ENCODE measurements around the gene GALNTL6. TPM values are rescaled to one million over a fixed set of nuclear protein-coding genes. Genes with fewer than 3 reads are reported as not detected.

GALNTL6 gene
- total and polyA plus RNA-seq, 2 donors (not counting 1 experiment from before 2014, with no cell fraction given), result not detected

- H3K4me1 ChIP-seq (ENCODE audit: control insufficient read depth, extremely low read depth, insufficient read depth, low read length), result peaks cover 3% of the 10 kb centered on the region
- TF ChIP-seq CTCF (conservative IDR thresholded peaks at IDR 0.05 in 1 of 2, IDR thresholded peaks at IDR 0.05 in 1 of 2; ENCODE audit: low read depth in 1 of 2, low read length in 2 of 2) (no peak), EZH2 (IDR thresholded peaks at IDR 0.05; ENCODE audit: low read length, missing control alignments) (no peak)
- H3K4me2 ChIP-seq (ENCODE audit: extremely low read depth, insufficient read depth, low read length), result no peak overlapping the region
- no peak overlapping the region for H2AFZ ChIP-seq (ENCODE audit: low read length)
- no peak overlapping the region for H3K4me3 ChIP-seq (replicated peaks in 1 of 4; ENCODE audit: control extremely low read depth in 1 of 4, insufficient read depth in 1 of 4, low read depth in 3 of 4, low read length in 4 of 4)
- no peaks in the 10 kb centered on the region for H3K36me3 ChIP-seq (ENCODE audit: control insufficient read depth, insufficient read depth, low read length)
- H3K27me3 ChIP-seq (ENCODE audit: control insufficient read depth, insufficient read depth, low read length), result no peaks in the 10 kb centered on the region
- no peak overlapping the region for H3K9ac ChIP-seq (ENCODE audit: insufficient read depth, low read length)
- H3K79me2 ChIP-seq (ENCODE audit: control insufficient read depth, insufficient read depth, low read length), result no peaks in the 10 kb centered on the region
- DNase-seq (ENCODE audit: low read depth in 2 of 2), result peak; percentile 92 to 93
- no peak overlapping the region for H3K27ac ChIP-seq (ENCODE audit: insufficient read depth, low read length)
- no peaks in the 10 kb centered on the region for H4K20me1 ChIP-seq (ENCODE audit: control insufficient read depth, extremely low read depth, insufficient read depth, low read length)
- H3K9me3 ChIP-seq (ENCODE audit: control insufficient read depth, insufficient read depth, low read depth, low read length), result no peaks in the 10 kb centered on the region
Measured at GRCh38 chr4:172850838-172851237, 1037.6 kb downstream of the GALNTL6 start.

GRCh38 chr4:172851534-172851933 lies 1038.3 kb downstream of the GALNTL6 start:
- Histone ChIP-seq H3K4me1 (ENCODE audit: control insufficient read depth, extremely low read depth, insufficient read depth, low read length) (peaks cover 3% of the 10 kb centered on the region), H3K27ac (ENCODE audit: insufficient read depth, low read length) (no peak overlapping the region), H3K9ac (ENCODE audit: insufficient read depth, low read length) (no peak overlapping the region), H3K4me3 (replicated peaks in 1 of 4; ENCODE audit: control extremely low read depth in 1 of 4, insufficient read depth in 1 of 4, low read depth in 3 of 4, low read length in 4 of 4) (no peak overlapping the region), H3K79me2 (ENCODE audit: control insufficient read depth, insufficient read depth, low read length) (no peaks in the 10 kb centered on the region), H4K20me1 (ENCODE audit: control insufficient read depth, extremely low read depth, insufficient read depth, low read length) (no peaks in the 10 kb centered on the region), H3K9me3 (ENCODE audit: control insufficient read depth, insufficient read depth, low read depth, low read length) (no peaks in the 10 kb centered on the region), H2AFZ (ENCODE audit: low read length) (no peak overlapping the region), H3K27me3 (ENCODE audit: control insufficient read depth, insufficient read depth, low read length) (no peaks in the 10 kb centered on the region), H3K4me2 (ENCODE audit: extremely low read depth, insufficient read depth, low read length) (no peak overlapping the region), H3K36me3 (ENCODE audit: control insufficient read depth, insufficient read depth, low read length) (no peaks in the 10 kb centered on the region)
- DNase-seq (ENCODE audit: low read depth in 2 of 2), result no peak
- TF ChIP-seq EZH2 (IDR thresholded peaks at IDR 0.05; ENCODE audit: low read length, missing control alignments) (no peak), CTCF (conservative IDR thresholded peaks at IDR 0.05 in 1 of 2, IDR thresholded peaks at IDR 0.05 in 1 of 2; ENCODE audit: low read depth in 1 of 2, low read length in 2 of 2) (no peak)

- Histone ChIP-seq H3K4me1 (ENCODE audit: control insufficient read depth, extremely low read depth, insufficient read depth, low read length) (no peaks in the 10 kb centered on the region), H3K9me3 (ENCODE audit: control insufficient read depth, insufficient read depth, low read depth, low read length) (no peaks in the 10 kb centered on the region), H3K27me3 (ENCODE audit: control insufficient read depth, insufficient read depth, low read length) (no peaks in the 10 kb centered on the region), H3K4me2 (ENCODE audit: extremely low read depth, insufficient read depth, low read length) (no peak overlapping the region), H3K9ac (ENCODE audit: insufficient read depth, low read length) (no peak overlapping the region), H3K36me3 (ENCODE audit: control insufficient read depth, insufficient read depth, low read length) (no peaks in the 10 kb centered on the region), H2AFZ (ENCODE audit: low read length) (no peak overlapping the region), H3K27ac (ENCODE audit: insufficient read depth, low read length) (no peak overlapping the region), H3K4me3 (replicated peaks in 1 of 4; ENCODE audit: control extremely low read depth in 1 of 4, insufficient read depth in 1 of 4, low read depth in 3 of 4, low read length in 4 of 4) (no peak overlapping the region), H4K20me1 (ENCODE audit: control insufficient read depth, extremely low read depth, insufficient read depth, low read length) (no peaks in the 10 kb centered on the region), H3K79me2 (ENCODE audit: control insufficient read depth, insufficient read depth, low read length) (no peaks in the 10 kb centered on the region)
- TF ChIP-seq EZH2 (IDR thresholded peaks at IDR 0.05; ENCODE audit: low read length, missing control alignments), result no peak
- TF ChIP-seq CTCF (conservative IDR thresholded peaks at IDR 0.05 in 1 of 2, IDR thresholded peaks at IDR 0.05 in 1 of 2; ENCODE audit: low read depth in 1 of 2, low read length in 2 of 2), result no peak
- no peak for DNase-seq (ENCODE audit: low read depth in 2 of 2)
Measured at GRCh38 chr4:172857026-172857425, 1043.8 kb downstream of the GALNTL6 start.
